ENCODE data around the gene ANKRD28. TPM values are rescaled to one million over a fixed set of nuclear protein-coding genes. Genes with fewer than 3 reads are reported as not detected.

The ANKRD28 gene
- total and polyA plus RNA-seq, 2 of the 13 experiments (the other 11 are each of a cell fraction or from before 2014, with no cell fraction given) = 21.0 to 28.9 TPM

DNA sequence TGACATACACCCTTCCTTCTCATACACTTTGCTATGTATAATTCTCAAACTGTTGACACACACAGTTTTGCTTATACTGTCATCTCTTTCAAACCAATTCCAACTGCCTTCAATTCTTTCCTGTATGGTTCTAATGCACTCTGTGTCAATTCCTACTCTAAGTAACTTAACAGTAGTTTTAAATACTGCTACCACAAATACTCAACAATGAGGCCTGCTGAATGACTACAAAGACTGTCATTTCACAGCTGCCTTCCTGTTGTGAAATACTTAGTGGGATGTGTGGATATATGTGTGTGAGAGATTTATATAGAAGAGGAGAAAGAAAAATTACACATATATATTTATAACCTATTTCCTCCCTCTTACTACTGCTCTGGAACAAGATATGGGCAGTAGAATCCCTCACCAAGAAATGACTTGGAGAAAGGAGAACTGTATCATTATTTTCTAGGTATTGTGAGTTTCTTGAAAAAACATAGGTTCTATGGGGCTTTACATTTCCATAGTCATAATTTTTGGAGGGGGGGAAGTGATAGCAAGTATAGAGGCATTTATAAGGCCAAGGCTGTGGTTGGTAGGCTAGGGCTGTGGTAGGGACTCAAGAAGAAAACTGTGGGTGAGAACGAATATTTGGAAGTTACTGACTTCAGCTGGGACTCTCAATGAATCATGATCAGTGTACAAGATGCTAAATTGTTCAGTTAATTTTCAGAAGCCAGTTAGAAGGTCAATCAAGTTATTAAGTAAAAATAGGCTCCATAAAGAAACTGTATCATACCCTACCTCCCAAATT, 88.7 kb downstream of the ANKRD28 start:
- no TSS peak for BruUV-seq (replicated peaks)
- no peak overlapping the region for H3K4me2 ChIP-seq (ENCODE audit: low read depth, low read length)
- no peaks in the 10 kb centered on the region for H3K4me1 ChIP-seq (ENCODE audit: insufficient read depth, low read length)
- no peaks in the 10 kb centered on the region for H4K20me1 ChIP-seq (ENCODE audit: insufficient read depth, low read length)
- peaks cover 1 to 61% of the 10 kb centered on the region in 2 experiments; a peak in 4 of 5 replicates for H3K36me3 ChIP-seq (replicated peaks in 1 of 2; ENCODE audit: control insufficient read depth in 1 of 2, insufficient read depth in 2 of 2, low read length in 2 of 2)
- CTCF ChIA-PET (ENCODE audit: low intra/inter-chr PET ratio, low total read pairs) = no interaction called here
- no peak for ATAC-seq
- intact Hi-C loops (cut with micrococcal nuclease; ENCODE audit: unreplicated experiment) = no loop called here
- no peak overlapping the region for H3K9ac ChIP-seq (ENCODE audit: insufficient read depth, low read depth, low read length)
- POLR2A ChIA-PET = no interaction called here
- H3K79me2 ChIP-seq (ENCODE audit: insufficient read depth, low read length) = no peaks in the 10 kb centered on the region
- FAIRE-seq = no peak
- H3K27ac ChIP-seq (ENCODE audit: extremely low read length, insufficient read depth, low read length) = no peak overlapping the region
- DNase-seq (ENCODE audit: low spot score) = no peak
- no peaks in the 10 kb centered on the region for H3K27me3 ChIP-seq (ENCODE audit: control insufficient read depth in 1 of 2, insufficient read depth in 2 of 2, low read length in 2 of 2)
- H3K4me3 ChIP-seq (replicated peaks in 1 of 3; ENCODE audit: insufficient read depth in 1 of 3, low read depth in 2 of 3, low read length in 3 of 3) = no peak overlapping the region
- in situ Hi-C loops (cut with HindIII; ENCODE audit: extremely low pct_ligation_motif_present, low pct_unique_long_range_greater_than_20kb) = no loop called here
- H3K9me3 ChIP-seq (ENCODE audit: low read length) = no peaks in the 10 kb centered on the region
- no peak overlapping the region for H2AFZ ChIP-seq (ENCODE audit: low read length)
- 89% methylated on average over 1 of the region's 1 CpG for WGBS (ENCODE audit: low lambda C conversion rate)
- TF ChIP-seq, protein P1, sequence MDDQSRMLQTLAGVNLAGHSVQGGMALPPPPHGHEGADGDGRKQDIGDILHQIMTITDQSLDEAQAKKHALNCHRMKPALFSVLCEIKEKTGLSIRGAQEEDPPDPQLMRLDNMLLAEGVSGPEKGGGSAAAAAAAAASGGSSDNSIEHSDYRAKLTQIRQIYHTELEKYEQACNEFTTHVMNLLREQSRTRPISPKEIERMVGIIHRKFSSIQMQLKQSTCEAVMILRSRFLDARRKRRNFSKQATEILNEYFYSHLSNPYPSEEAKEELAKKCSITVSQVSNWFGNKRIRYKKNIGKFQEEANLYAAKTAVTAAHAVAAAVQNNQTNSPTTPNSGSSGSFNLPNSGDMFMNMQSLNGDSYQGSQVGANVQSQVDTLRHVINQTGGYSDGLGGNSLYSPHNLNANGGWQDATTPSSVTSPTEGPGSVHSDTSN (CRISPR knock-in tag; IDR thresholded peaks at IDR 0.05; ENCODE audit: borderline replicate concordance) = no peak
- TF ChIP-seq, protein P2, sequence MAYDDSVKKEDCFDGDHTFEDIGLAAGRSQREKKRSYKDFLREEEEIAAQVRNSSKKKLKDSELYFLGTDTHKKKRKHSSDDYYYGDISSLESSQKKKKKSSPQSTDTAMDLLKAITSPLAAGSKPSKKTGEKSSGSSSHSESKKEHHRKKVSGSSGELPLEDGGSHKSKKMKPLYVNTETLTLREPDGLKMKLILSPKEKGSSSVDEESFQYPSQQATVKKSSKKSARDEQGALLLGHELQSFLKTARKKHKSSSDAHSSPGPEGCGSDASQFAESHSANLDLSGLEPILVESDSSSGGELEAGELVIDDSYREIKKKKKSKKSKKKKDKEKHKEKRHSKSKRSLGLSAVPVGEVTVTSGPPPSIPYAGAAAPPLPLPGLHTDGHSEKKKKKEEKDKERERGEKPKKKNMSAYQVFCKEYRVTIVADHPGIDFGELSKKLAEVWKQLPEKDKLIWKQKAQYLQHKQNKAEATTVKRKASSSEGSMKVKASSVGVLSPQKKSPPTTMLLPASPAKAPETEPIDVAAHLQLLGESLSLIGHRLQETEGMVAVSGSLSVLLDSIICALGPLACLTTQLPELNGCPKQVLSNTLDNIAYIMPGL (CRISPR knock-in tag; IDR thresholded peaks at IDR 0.05; ENCODE audit: borderline replicate concordance in 1 of 2, low read depth in 1 of 2) = no peak
- TF ChIP-seq, protein P3, sequence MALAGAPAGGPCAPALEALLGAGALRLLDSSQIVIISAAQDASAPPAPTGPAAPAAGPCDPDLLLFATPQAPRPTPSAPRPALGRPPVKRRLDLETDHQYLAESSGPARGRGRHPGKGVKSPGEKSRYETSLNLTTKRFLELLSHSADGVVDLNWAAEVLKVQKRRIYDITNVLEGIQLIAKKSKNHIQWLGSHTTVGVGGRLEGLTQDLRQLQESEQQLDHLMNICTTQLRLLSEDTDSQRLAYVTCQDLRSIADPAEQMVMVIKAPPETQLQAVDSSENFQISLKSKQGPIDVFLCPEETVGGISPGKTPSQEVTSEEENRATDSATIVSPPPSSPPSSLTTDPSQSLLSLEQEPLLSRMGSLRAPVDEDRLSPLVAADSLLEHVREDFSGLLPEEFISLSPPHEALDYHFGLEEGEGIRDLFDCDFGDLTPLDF (CRISPR knock-in tag; IDR thresholded peaks at IDR 0.05) = no peak
- no peak for TF ChIP-seq ZNF382 (CRISPR knock-in tag; IDR thresholded peaks at IDR 0.05; ENCODE audit: borderline replicate concordance)

Data from HepG2 (cell line).